ENCODE results near the gene MXRA8. TPM values are rescaled to one million over a fixed set of nuclear protein-coding genes. Genes with fewer than 3 reads are reported as not detected.

MXRA8 gene
- total and polyA plus RNA-seq, 9 of the 15 experiments (the other 6 are each of a cell fraction or from before 2014, with no cell fraction given): 0.66 to 11.3 (median 6.3) TPM

DNA sequence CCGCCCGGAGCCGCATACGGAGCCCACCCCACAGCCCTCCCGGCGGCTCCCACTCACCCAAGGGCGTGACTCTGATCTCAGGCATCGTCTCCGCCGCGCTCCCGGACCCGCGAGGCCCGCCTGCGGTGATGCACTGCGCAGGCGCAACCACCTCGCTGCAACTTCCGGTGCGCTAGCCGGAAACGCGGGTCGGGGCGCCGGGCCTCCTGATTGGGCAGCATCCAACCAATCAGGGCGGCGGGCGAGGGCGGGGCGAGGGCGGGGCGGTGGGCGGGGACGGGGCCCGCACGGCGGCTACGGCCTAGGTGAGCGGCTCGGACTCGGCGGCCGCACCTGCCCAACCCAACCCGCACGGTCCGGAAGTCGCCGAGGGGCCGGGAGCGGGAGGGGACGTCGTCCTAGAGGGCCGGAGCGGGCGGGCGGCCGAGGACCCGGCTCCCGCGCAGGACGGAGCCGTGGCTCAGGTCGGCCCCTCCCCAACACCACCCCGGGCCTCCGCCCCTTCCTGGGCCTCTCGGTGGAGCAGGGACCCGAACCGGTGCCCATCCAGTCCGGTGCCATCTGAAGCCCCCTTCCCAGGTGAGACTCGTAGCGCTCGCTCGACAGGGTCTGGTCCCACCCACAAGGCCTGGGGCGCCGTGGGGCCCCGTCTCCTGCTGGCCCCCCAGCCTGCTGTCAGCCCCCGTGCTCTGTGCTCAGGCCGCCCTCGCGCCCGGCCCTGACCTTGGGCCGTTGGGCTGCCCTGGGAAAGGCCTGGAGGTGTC, 33.6 kb downstream of the MXRA8 start, which contains the start of the genes CPTP and INTS11 (continued):
- TF ChIP-seq, protein P1, sequence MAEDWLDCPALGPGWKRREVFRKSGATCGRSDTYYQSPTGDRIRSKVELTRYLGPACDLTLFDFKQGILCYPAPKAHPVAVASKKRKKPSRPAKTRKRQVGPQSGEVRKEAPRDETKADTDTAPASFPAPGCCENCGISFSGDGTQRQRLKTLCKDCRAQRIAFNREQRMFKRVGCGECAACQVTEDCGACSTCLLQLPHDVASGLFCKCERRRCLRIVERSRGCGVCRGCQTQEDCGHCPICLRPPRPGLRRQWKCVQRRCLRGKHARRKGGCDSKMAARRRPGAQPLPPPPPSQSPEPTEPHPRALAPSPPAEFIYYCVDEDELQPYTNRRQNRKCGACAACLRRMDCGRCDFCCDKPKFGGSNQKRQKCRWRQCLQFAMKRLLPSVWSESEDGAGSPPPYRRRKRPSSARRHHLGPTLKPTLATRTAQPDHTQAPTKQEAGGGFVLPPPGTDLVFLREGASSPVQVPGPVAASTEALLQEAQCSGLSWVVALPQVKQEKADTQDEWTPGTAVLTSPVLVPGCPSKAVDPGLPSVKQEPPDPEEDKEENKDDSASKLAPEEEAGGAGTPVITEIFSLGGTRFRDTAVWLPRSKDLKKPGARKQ (CRISPR knock-in tag; IDR thresholded peaks at IDR 0.05): no peak
- TF ChIP-seq KHSRP (IDR thresholded peaks at IDR 0.05): no peak
- no peak for TF ChIP-seq ZNF121 (CRISPR knock-in tag; conservative IDR thresholded peaks at IDR 0.05)
- TF ChIP-seq ZKSCAN8 (CRISPR knock-in tag; IDR thresholded peaks at IDR 0.05): no peak
- TF ChIP-seq ZBED1 (IDR thresholded peaks at IDR 0.05): no peak
- no peak for TF ChIP-seq HMG20A (CRISPR knock-in tag; conservative IDR thresholded peaks at IDR 0.05)
- peak; percentile 58; the same call in 1 of the 2 replicates for TF ChIP-seq SAFB (IDR thresholded peaks at IDR 0.05; ENCODE audit: borderline replicate concordance, low read depth, low read length)
- TF ChIP-seq RBM34 (IDR thresholded peaks at IDR 0.05; ENCODE audit: borderline replicate concordance, insufficient read depth, low read length): 0 out of 2 replicates have a peak, but pooled peaks have one; percentile 5
- TF ChIP-seq RBM25 (IDR thresholded peaks at IDR 0.05; ENCODE audit: low read depth, low read length, severe bottlenecking): no peak
- peak; percentile 87 for TF ChIP-seq POLR2B (IDR thresholded peaks at IDR 0.05; ENCODE audit: low read depth, partially characterized antibody)
- no peak for TF ChIP-seq BCL6 (CRISPR knock-in tag; IDR thresholded peaks at IDR 0.05)
- TF ChIP-seq, protein P2, sequence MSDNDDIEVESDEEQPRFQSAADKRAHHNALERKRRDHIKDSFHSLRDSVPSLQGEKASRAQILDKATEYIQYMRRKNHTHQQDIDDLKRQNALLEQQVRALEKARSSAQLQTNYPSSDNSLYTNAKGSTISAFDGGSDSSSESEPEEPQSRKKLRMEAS (CRISPR knock-in tag; IDR thresholded peaks at IDR 0.05): no peak
- TF ChIP-seq, protein P3, sequence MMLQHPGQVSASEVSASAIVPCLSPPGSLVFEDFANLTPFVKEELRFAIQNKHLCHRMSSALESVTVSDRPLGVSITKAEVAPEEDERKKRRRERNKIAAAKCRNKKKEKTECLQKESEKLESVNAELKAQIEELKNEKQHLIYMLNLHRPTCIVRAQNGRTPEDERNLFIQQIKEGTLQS (IDR thresholded peaks at IDR 0.05): no peak
- TF ChIP-seq, protein P3 (CRISPR knock-in tag; conservative IDR thresholded peaks at IDR 0.05): no peak
- TF ChIP-seq ELF4 (CRISPR knock-in tag; IDR thresholded peaks at IDR 0.05): no peak; the same call in 1 of the 2 replicates
- TF ChIP-seq SMARCC2 (IDR thresholded peaks at IDR 0.05; ENCODE audit: low read depth): no peak
- no peak for TF ChIP-seq FOXK2 (conservative IDR thresholded peaks at IDR 0.05 in 1 of 2, IDR thresholded peaks at IDR 0.05 in 1 of 2; ENCODE audit: low read depth in 2 of 2)
- peak; percentile 89; the same call in 1 of the 2 replicates for TF ChIP-seq PHF8 (IDR thresholded peaks at IDR 0.05; ENCODE audit: borderline replicate concordance, low read length)
- no peak for TF ChIP-seq DNMT1 (IDR thresholded peaks at IDR 0.05)
- TF ChIP-seq, protein P4, sequence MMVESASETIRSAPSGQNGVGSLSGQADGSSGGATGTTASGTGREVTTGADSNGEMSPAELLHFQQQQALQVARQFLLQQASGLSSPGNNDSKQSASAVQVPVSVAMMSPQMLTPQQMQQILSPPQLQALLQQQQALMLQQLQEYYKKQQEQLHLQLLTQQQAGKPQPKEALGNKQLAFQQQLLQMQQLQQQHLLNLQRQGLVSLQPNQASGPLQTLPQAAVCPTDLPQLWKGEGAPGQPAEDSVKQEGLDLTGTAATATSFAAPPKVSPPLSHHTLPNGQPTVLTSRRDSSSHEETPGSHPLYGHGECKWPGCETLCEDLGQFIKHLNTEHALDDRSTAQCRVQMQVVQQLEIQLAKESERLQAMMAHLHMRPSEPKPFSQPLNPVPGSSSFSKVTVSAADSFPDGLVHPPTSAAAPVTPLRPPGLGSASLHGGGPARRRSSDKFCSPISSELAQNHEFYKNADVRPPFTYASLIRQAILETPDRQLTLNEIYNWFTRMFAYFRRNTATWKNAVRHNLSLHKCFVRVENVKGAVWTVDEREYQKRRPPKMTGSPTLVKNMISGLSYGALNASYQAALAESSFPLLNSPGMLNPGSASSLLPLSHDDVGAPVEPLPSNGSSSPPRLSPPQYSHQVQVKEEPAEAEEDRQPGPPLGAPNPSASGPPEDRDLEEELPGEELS (CRISPR knock-in tag; IDR thresholded peaks at IDR 0.05; ENCODE audit: borderline replicate concordance): 0 out of 2 replicates have a peak, but pooled peaks have one; percentile 19
- TF ChIP-seq ZNF764 (CRISPR knock-in tag; IDR thresholded peaks at IDR 0.05; ENCODE audit: low read depth): 0 out of 2 replicates have a peak, but pooled peaks have one; percentile 55
- no peak for TF ChIP-seq ESRRB (CRISPR knock-in tag; IDR thresholded peaks at IDR 0.05; ENCODE audit: borderline replicate concordance)
